Effector memory CD4-positive, alpha-beta T cell (primary cell): ENCODE measurements around the gene RHBDD1.

Source experiments
- DNase-seq, 3 donors: peaks; one replicate each; pipeline ENCODE4 v3.0.0-alpha.2; 2020
- H3K27ac ChIP-seq: 2 replicates; pipeline ENCODE4 v1.7.0; 2013; ENCODE audit warnings: mild to moderate bottlenecking, low read length, moderate library complexity; ENCODE audit not compliant: insufficient read depth, poor library complexity, severe bottlenecking
- H3K27me3 ChIP-seq: replicated peaks from 2 replicates; pipeline ENCODE4 v1.7.0; 2013; ENCODE audit warnings: mild to moderate bottlenecking, low read length; ENCODE audit not compliant: insufficient read depth, control insufficient read depth, poor library complexity, severe bottlenecking
- H3K36me3 ChIP-seq: 2 replicates; pipeline ENCODE4 v1.7.0; 2013; ENCODE audit warnings: mild to moderate bottlenecking, low read length, moderate library complexity; ENCODE audit not compliant: control insufficient read depth, insufficient read depth
- H3K4me1 ChIP-seq: 2 replicates; pipeline ENCODE4 v1.7.0; 2013; ENCODE audit warnings: low read length, mild to moderate bottlenecking; ENCODE audit not compliant: control insufficient read depth, insufficient read depth, poor library complexity, severe bottlenecking
- H3K4me3 ChIP-seq: 2 replicates; pipeline ENCODE4 v1.7.0; 2013; ENCODE audit warnings: low read length, low read depth, mild to moderate bottlenecking; ENCODE audit not compliant: insufficient read depth, poor library complexity, severe bottlenecking
- H3K9me3 ChIP-seq: 2 replicates; pipeline ENCODE4 v1.7.0; 2013; ENCODE audit warnings: mild to moderate bottlenecking, low read length, moderate library complexity; ENCODE audit not compliant: control insufficient read depth

RHBDD1 gene

GRCh38 chr2:226953826-226954225 is 118.0 kb downstream of the RHBDD1 start:
- no peaks in the 10 kb centered on the region for H3K27me3 ChIP-seq
- H3K27ac ChIP-seq: no peak overlapping the region
- H3K4me1 ChIP-seq: no peaks in the 10 kb centered on the region
- DNase-seq: no peak
- H3K9me3 ChIP-seq: no peaks in the 10 kb centered on the region
- H3K4me3 ChIP-seq: no peak overlapping the region
- H3K36me3 ChIP-seq: no peaks in the 10 kb centered on the region

- Histone ChIP-seq H3K9me3 (no peaks in the 10 kb centered on the region), H3K36me3 (no peaks in the 10 kb centered on the region), H3K4me1 (no peaks in the 10 kb centered on the region), H3K27me3 (no peaks in the 10 kb centered on the region), H3K4me3 (no peak overlapping the region), H3K27ac (no peak overlapping the region)
- DNase-seq: no peak
Observed at GRCh38 chr2:226956659-226957058, 120.8 kb downstream of the RHBDD1 start.

- Histone ChIP-seq H3K27me3 (no peaks in the 10 kb centered on the region), H3K4me3 (no peak overlapping the region), H3K9me3 (no peaks in the 10 kb centered on the region), H3K27ac (no peak overlapping the region), H3K4me1 (no peaks in the 10 kb centered on the region), H3K36me3 (no peaks in the 10 kb centered on the region)
- DNase-seq: no peak
Observed at GRCh38 chr2:226959418-226959817, 123.6 kb downstream of the RHBDD1 start.

- H3K9me3 ChIP-seq: no peaks in the 10 kb centered on the region
- H3K36me3 ChIP-seq: no peaks in the 10 kb centered on the region
- H3K4me1 ChIP-seq: no peaks in the 10 kb centered on the region
- no peak overlapping the region for H3K27ac ChIP-seq
- no peaks in the 10 kb centered on the region for H3K27me3 ChIP-seq
- no peak for DNase-seq
- no peak overlapping the region for H3K4me3 ChIP-seq
Observed at GRCh38 chr2:226962176-226962773, 126.4 kb downstream of the RHBDD1 start.

- Histone ChIP-seq H3K27me3 (no peaks in the 10 kb centered on the region), H3K4me1 (no peaks in the 10 kb centered on the region), H3K9me3 (no peaks in the 10 kb centered on the region), H3K4me3 (no peak overlapping the region), H3K27ac (no peak overlapping the region), H3K36me3 (no peaks in the 10 kb centered on the region)
- DNase-seq: no peak
Observed at GRCh38 chr2:226963528-226963927, 127.7 kb downstream of the RHBDD1 start.

GRCh38 chr2:226965376-226965775 is 129.5 kb downstream of the RHBDD1 start:
- DNase-seq: no peak
- Histone ChIP-seq H3K27ac (no peak overlapping the region), H3K27me3 (no peaks in the 10 kb centered on the region), H3K36me3 (no peaks in the 10 kb centered on the region), H3K4me3 (no peak overlapping the region), H3K9me3 (no peaks in the 10 kb centered on the region), H3K4me1 (no peaks in the 10 kb centered on the region)

- Histone ChIP-seq H3K36me3 (peaks cover 3% of the 10 kb centered on the region), H3K4me1 (no peaks in the 10 kb centered on the region), H3K9me3 (no peaks in the 10 kb centered on the region), H3K27ac (no peak overlapping the region), H3K27me3 (no peaks in the 10 kb centered on the region), H3K4me3 (no peak overlapping the region)
- DNase-seq: no peak
Observed at GRCh38 chr2:226969417-226970080, 133.7 kb downstream of the RHBDD1 start.

GRCh38 chr2:226970362-226970761 is 134.5 kb downstream of the RHBDD1 start:
- no peak overlapping the region for H3K27ac ChIP-seq
- H3K4me1 ChIP-seq: no peaks in the 10 kb centered on the region
- no peak overlapping the region for H3K4me3 ChIP-seq
- no peaks in the 10 kb centered on the region for H3K27me3 ChIP-seq
- DNase-seq: no peak
- H3K36me3 ChIP-seq: peaks cover 3% of the 10 kb centered on the region
- no peaks in the 10 kb centered on the region for H3K9me3 ChIP-seq

- H3K27me3 ChIP-seq: no peaks in the 10 kb centered on the region
- H3K36me3 ChIP-seq: peaks cover 3% of the 10 kb centered on the region
- H3K27ac ChIP-seq: no peak overlapping the region
- DNase-seq: no peak
- no peaks in the 10 kb centered on the region for H3K4me1 ChIP-seq
- H3K9me3 ChIP-seq: no peaks in the 10 kb centered on the region
- no peak overlapping the region for H3K4me3 ChIP-seq
Observed at GRCh38 chr2:226971084-226971483, 135.2 kb downstream of the RHBDD1 start.

GRCh38 chr2:226971770-226972169 is 135.9 kb downstream of the RHBDD1 start:
- no peak overlapping the region for H3K27ac ChIP-seq

More at GRCh38 chr2:226971770-226972169, 135.9 kb downstream of the RHBDD1 start:
- peaks cover 3% of the 10 kb centered on the region for H3K36me3 ChIP-seq
- no peaks in the 10 kb centered on the region for H3K27me3 ChIP-seq
- DNase-seq: no peak
- H3K9me3 ChIP-seq: no peaks in the 10 kb centered on the region
- no peak overlapping the region for H3K4me3 ChIP-seq
- no peaks in the 10 kb centered on the region for H3K4me1 ChIP-seq
